PC-3 (cell line): ENCODE results near the gene OR4K5.

Experiments used
- CTCF ChIP-seq: fragments of 300-600 bp; sonication (generic); conservative IDR thresholded peaks from 2 replicates; pipeline ENCODE4 v1.5.1; 2017; ENCODE audit warnings: antibody characterized with exemption, low read depth, mild to moderate bottlenecking, low read length
- EZH2 ChIP-seq: fragments of 300-600 bp; sonication (generic); IDR thresholded peaks from one replicate; pipeline ENCODE4 v1.6.1; 2017; ENCODE audit warnings: antibody characterized with exemption, mild to moderate bottlenecking, low read length; ENCODE audit not compliant: unreplicated experiment
- EZH2phosphoT487 ChIP-seq: fragments of 300-600 bp; sonication (generic); IDR thresholded peaks from 2 replicates; pipeline ENCODE4 v1.6.1; 2018; ENCODE audit warnings: mild to moderate bottlenecking, antibody characterized with exemption, low read length, borderline replicate concordance

- TF ChIP-seq EZH2, result no peak
- TF ChIP-seq CTCF, result no peak
- no peak for TF ChIP-seq EZH2phosphoT487
Measured at GRCh38 chr14:19949218-19949617, 28.8 kb downstream of the OR4K5 start.
